NCI-H1436 (cell line): ENCODE results near the gene DCXR.

ENCODE experiments used
- DNase-seq: peaks from one replicate; lab custom pipeline; 2025; lab: John Stamatoyannopoulos, UW

The DCXR gene

DNA sequence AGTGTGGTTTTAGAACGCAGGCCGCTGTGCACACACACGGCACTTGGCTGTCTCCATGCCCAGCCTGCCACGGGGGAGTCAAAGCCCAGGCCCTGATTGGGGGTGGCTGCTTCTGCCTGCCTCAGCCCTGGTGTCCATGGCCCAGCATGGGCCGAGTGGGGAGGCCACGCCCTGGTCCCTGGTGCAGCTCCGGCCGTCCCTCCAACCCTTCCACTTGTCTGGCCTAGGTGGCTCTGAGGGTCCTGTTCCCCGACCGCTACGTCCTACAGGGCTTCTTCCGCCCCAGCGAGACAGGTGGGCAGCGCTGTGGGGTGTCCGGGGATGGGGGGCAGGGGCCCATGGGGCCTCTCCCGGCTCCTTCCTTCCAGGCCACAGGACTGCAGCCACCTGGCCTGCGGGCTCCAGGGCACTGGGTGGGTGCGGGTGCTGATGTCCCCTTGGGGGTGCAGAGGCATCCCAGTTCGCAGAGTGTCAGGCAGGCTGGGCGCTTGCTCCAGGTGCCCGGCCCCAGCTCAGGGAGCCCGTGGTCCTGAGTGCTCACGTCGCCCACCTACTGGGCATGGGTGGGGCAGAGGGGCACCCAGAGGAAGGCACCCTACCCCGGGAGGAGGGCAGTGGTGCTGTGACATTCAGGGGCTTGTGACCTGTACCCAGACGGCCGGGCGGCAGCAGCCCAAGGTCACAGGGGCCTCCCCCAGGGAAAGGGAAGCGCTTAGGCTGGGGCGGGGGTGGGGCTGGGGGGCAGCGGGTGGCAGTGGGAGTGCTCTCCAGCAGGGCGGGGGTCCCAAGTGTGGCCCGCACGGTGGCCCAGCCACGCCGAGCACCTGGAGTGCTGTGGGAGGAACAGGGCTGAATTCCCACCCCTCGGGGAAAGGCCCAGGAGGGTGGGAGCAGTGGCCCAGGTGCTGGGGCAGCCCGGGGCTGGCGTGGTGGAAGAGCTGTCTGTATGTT is 26.6 kb downstream of the DCXR start:
- no peak for DNase-seq

DNA sequence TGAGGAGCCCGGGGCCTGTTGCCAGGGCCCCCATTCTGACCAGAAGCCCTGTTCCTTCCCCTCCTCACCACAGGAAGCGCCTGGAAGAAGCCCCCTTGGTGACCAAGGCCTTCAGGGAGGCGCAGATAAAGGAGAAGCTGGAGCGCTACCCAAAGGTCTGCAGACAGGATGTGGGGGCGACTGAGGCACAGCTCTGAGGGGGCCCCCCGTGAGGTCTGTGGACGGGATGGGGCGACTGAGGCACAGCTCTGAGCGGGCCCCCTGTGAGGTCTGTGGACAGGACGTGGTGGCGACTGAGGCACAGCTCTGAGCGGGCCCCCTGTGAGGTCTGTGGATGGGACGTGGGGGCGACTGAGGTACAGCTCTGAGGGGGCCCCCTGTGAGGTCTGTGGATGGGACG is 28.1 kb downstream of the DCXR start:
- no peak for DNase-seq

DNA sequence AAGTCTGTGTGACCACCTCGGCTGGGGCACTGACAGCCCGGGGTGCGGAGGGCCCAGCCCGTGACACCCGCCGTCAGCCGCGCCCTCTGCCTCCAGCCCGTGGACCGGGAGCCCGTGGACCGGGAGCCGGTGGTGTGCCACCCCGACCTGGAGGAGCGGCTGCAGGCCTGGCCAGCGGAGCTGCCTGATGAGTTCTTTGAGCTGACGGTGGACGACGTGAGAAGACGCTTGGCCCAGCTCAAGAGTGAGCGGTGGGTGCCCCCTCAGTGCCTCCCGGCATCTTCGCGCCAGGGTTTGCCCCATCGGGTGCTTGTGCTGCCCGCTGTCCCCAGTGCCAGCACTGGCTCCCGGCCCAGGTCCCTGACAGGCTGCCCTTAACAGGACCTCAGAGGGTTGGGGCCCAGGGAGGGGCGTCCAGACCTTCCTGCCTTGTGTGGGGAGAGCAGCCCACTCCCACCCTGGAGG is 28.5 kb downstream of the DCXR start:
- no peak for DNase-seq

DNA sequence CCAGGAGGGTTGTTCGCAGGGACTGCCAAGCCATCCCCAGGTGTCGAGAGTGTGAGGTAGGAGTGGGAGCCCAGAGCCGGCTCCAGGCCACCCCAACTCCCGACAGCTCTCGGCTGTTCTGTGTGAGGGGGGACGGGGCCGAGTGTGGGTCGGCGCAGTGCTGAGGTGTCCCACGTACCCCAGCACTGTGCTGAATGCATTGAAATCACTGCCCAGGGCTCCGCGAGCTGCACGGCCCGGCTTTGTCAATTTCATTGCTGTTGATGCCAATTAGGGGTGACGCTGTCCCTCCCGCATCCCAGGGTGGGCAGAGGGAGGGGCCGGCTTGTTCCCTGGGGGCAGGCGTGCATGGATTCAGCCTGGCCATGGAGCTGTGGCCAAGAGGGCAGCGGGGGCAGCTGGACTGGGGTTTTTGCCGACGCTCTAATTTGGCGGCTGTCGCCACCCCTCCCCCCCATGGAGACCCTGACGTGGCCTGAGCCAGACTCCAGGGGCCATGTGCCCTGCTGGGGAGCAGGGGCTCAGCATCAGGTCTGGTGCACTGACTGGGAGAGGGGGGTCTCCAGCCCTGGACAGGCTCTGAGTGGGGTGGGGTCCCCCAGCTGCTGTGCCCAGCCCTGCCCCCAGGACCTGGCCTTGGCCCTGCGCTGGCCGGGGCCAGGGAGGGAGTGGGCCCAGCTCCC is 29.1 kb downstream of the DCXR start:
- no peak for DNase-seq

DNA sequence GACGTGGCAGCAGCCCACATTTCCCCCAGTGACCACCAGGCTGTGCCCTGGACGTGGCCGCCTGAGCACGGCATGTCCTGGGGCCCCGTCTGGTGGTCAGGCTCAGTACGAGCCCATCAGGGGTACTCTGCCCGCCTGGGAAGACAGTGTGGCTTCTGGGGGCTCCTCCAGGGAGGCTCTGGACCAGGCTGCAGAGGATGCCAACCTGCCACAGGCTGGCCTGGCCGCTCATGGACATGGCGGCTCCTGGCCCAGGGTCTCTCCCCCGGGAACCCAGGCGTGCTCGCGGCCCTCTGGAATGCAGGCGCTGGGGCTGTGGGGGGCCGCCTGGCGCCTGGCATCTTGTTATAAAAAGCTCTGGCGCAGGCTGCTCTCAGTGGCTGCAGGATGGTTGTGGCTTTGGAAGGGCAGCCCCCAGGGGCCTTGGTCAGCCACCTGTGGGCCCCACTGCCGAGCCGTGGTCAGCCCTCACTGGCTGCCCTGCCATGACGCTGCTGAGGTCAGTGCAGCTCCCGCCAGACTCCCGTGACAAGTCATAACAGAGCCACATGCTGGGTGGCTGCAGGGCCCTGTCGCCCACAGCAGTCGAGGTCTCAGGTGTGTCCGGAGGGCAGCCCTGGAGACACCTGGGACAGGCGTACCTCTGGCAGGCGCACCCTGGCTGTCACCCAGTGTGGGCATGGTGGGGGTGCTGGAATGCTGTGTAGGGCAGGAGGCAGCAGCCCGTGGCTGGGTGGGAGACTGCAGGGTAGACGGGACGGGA is 29.8 kb downstream of the DCXR start:
- no peak for DNase-seq

DNA sequence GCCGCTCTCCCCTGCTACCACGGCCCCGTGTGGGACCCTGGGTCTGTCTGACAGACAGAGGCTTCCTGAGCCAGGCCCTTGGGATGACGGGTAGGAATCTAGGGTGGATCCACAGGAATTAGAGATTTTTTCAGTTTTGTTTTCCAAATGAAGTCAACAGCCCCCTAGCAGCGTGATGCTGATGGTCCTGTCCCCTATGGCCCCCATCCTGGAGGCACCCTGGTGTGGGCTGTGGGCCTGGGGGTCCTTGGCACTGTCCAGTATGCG is 30.3 kb downstream of the DCXR start:
- no peak for DNase-seq

DNA sequence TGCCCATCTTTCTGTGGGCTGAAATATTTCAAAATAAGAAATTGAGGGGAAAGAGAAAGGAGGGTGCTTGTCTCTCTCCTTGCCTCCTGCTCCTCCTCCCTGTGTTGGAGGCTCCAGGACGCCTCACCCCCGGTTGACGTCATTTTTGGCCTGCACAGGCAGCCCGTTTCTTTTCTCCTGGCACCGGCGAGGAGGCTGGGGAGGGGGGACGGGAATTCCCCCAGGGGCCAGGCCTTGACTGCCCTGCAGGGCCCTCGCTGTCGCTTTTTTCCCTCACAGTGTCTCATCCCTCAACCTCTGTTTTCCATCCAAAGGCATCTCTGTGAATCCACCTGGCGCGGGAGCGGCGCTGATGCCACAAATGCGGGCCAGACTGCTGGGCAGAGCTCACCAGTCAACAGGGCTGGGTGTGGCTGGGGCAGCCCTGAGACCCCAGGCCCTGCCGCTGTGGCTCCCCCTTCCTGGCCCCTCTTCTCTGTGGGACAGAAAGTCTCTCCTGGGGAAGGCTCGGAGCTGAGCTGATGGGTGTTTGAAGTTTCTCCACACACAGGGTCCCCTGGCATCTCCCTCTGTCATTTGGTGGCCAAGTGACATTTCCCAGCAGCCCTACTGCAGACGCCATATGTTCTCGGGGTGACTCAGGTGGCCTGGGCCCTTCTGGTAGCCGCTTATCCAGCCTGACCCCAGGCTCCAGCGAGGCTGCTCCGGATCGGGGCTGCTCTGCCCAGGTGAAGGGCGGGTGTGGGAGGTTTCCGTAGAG is 30.8 kb downstream of the DCXR start:
- DNase-seq, result no peak

DNA sequence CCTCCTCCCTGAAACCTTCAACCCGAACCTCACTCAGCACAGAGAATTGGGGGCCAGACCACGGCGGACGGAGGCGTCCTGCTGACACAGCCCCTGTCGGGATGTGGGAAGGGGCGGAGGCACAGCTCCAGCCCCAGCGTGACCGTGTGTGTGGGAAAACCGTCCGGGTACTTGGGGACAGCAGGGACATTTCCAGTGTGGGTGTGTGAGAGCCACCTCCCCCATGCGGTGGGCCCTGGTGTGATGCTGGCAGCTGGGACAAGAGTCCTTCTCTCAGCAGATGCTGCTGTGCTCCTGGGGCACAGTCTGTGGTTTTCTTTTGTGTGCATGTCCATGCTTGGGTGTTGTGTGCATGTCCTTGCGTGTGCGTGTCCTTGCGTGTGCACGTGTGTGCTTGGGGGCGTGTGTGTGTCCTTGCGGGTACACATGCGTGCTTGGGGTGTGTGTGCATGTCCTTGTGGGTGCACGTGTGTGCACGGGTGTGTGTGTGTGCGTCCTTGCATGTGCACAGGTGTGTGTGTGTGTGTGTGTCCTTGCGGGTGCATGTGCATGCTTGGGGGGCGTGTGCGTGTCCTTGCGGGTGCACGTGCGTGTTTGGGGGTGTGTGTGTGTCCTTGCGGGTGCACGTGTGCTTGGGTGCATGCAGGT is 31.7 kb downstream of the DCXR start:
- no peak for DNase-seq

DNA sequence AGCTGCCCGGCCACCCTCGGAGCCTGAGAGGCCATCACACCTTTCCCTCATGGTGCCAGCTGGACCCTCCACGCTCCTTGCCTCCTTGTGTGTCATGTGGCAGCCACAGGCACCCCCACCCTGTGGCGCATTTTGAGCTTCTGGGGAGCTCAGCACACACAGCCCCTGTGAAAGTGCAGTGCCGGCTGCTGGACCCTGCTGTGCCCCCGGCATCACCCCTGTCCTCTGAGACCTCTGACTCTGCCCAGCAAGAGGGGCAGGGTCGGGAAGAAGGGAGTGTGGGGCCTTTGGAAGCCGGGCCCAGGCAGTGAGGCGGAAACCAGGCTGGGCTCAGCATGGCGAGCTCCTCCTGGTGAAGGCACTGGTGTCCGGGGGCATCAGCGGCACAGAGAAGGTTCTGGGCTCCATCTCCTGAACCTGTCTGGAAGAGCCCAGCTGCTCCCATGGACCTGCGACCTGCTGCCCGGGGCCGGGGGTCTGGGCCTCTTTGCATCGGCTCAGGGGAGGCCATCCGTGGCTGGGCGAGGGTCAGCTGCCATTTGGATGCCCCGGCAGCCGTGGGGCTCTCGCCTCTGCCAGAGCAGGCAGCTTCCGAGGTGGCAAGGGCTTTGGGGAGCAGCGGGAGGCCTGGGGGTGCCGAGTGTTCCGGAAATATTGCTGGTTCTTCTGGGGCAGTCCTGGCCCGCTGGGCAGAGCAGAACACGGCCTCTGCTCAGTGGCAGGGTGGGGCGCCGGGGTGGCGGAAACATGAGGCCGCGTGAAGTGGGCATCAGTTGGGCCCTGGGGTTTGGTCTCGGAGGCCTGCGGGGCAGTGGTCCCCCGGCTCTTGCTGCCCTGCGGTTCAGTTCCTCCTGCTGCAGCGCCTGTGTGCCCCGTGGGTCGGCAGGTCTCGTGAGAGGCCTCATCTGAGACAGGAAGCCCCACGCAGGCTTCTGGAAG is 32.7 kb downstream of the DCXR start:
- no peak for DNase-seq

DNA sequence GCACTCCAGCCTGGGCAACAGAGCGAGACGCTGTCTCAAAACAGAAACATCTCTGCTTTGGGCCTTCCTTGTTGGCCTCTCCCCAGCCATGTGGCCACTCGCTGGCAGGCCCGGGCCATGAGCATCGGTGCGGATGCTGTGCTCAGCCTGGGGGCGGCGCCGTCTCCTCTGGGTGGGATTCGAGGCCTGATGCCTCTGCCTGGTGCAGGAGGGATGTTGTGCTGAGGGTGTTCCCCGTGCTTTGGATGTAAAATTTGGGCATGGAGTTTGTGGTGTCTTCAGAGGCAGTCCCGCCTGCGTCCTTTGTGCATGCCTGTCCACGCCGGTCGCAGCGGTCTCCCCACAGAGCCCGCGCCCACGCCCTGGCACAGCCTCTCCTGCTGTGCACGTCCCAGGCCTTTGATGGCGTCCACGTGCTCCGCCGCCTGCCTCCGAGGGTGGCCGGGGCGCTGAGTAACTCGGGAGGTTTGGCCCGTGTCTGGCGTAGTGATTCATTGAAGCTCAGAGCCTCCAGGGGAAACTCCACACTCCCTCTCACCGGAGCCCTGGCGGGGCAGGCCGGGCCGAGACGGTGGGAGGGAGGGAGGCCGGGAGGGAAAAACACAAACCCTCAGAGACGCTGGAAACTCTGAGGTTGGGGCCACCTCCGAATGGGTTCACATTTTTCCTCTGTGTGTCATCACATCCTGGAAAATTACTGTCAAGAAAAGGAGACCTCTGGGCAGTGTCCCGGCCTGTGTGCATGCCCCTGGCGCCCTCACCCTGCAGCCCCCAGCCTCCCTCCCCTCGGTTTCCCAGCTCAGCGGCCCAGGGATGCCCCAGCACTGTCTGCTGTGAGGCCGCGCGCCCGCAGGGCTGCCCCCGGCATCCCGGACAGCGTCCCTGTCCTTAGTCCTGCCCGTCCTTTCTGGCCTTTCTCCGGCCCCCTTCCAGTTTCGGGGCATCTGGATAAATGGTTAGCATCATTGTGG is 33.8 kb downstream of the DCXR start:
- DNase-seq, result no peak

DNA sequence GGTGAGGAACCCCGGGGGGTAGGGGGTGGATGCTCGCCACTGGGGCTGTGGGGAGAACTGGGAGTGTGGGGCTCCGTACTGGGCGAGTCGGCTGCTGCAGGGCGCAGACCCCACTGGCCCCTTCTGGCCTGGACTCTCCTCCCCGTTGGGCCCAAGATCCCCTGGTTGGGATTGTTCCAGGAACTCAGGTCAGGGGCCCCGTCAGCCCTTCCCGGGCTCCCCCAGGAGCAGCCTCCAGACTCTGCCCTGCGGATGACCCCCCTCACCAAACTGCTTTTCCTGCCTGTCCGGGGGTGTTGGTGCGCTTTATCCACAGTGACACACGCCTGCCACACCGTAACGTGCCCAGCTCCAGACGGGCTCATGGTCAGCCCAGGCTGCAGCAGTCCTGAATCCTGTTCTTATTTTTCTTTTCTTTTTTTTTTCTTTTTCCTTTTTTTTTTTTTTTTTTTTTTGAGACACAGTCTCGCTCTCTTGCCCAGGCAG is 35.9 kb downstream of the DCXR start:
- no peak for DNase-seq

DNA sequence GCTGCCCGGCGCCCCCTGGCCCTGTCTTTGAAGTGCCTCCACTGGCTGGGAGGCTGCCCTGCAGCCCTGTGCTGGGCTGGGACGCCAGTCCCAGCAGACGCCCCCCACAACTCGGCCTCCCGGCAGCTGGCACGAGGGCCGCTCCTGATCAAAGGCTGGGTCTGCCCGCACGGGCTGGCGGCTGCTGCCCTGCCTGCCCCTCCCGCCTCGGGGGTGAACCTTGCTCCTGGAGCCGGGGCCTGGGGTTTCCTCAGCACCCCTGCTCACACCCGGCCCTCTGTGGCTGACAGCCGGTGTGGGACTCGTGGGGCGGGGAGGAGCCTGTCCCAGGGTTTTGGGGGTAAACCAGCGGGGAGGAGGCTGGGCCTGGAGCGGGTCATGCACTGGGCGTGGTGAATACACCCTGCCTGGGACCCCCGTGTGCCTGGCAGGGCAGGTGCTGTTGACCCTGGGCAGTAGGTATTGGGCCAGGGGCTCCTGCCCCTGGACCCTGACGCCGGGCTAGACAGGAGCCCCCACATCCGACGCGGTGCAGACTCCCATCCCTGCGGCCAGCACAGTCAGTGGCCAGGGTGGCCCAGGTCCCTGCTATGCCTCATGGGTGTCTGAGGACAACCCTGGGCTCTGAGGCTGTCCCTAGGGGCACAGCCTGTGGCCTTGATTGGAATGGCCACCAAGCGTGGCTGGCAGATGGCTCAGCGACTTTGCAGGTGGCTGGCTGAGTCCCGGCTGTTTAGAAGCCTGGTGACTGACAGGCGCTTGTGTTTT is 36.5 kb downstream of the DCXR start:
- DNase-seq, result no peak

DNA sequence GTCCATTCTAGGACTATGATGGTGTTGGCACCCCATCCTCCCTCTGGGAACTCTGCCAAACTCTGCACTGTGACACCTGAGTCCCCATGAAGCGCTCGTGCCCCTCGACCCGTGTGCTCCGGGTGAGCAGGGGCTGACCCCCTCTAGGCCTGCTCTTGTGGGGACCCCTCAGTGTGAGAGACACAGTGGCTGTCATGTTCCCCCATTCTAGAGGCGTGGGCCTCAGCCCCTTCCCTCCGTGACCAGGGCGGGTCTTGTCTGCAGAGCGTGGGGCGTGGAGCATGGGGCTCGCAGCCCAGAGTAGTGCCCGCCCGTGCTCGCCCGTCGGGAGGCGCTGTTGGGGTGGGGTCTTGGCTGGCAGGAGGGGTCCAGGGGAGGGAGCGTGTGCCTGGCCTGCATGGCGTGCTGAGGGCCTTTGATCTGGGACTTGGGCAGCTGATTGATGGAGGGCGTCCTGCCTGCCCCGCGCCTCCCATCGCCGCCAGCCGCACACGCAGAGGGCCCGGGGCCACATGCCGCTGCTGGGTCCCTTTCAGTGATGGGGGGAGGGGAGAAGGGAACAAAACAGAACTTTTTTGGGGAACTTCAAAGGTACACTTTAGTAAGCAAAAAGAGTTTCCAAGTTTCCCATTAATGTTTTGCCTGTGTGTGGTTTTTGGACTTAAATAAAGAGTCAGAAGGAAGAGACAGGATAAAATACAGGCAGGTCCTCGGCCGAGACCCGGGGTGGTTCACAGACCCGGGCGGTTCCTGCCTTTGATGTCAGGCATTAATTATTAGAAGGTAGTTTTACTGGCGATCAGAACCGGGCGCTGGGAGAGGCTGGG is 37.3 kb downstream of the DCXR start:
- no peak for DNase-seq

DNA sequence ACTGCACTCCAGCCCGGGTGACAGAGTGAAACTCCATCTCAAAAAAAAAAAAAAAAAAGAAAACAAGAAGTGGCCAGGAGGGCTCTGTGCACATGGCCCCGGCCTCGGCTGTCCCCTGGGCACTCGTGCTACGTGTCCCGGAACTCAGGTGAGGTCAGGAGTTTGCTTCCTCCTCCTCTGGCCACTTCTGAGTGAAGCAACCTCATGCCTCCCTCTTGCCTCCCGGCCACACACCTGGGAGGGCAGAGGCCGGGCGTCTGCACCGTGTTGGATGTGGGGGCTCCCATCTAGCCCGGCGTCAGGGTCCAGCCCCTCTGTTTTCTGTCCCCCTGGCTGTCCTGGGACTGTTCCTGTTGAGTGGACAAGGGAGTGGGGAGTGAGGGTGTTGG is 37.9 kb downstream of the DCXR start:
- DNase-seq, result no peak

DNA sequence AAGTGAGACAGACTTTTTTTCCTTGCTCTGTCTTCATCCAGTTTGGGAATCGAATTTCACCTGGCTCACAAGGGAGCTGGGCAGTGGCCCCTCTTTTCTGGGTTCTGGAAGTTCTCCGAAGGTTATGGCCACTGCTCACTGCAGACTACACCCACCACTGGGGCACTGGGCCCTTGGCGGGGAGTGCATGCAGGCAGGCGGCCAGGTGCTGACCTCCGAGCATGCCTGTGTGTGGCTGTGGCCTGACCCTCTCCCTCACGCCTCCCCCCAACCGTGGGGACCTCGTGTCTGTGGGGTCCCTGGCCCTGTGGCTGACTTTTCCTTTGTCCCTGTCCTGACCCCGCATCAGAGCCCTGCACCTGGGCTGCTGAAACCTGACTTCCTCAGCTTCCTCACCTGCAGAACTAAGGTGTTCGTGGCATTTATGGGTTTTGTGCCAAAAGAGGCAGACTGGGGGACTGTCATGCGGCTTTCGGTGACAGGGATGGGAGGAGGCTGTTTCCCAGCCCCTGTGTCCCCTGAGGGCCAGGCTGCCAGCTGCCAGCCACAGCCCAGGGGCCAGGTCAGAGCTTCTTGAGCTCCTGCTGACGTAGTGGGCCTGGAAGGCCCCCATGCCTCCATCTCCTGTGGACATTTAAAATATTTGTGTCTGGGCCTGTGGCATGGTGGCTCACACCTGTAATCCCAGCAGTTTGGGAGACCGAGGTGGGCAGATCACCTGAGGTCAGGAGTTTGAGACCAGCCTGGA is 38.6 kb downstream of the DCXR start:
- DNase-seq, result no peak

DNA sequence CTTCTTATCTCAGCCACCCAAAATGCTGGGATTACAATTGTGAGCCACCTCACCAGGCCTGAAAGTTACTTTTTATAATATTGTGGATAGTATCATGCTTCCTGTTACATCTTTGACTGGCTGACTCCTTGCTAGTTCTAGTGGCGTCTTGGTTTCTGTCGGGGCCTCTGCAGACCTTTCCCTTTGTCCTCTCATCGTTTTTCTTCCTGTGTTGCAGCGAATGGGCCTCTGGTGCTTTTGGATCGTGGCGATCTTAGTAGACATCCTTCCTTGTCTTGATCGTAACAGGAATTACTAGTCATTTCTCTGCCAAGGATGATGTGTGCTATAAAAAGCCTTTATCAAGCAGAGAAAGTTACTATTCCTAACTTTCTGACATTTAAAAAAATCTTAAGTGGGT is 39.3 kb downstream of the DCXR start:
- DNase-seq, result no peak
